NCI-H187 (cell line): ENCODE measurements around the gene CAPZB.

Source experiments
- DNase-seq, 2 experiments: peaks; one replicate each; lab custom pipeline; 2025; lab: John Stamatoyannopoulos, UW

Gene CAPZB

DNA sequence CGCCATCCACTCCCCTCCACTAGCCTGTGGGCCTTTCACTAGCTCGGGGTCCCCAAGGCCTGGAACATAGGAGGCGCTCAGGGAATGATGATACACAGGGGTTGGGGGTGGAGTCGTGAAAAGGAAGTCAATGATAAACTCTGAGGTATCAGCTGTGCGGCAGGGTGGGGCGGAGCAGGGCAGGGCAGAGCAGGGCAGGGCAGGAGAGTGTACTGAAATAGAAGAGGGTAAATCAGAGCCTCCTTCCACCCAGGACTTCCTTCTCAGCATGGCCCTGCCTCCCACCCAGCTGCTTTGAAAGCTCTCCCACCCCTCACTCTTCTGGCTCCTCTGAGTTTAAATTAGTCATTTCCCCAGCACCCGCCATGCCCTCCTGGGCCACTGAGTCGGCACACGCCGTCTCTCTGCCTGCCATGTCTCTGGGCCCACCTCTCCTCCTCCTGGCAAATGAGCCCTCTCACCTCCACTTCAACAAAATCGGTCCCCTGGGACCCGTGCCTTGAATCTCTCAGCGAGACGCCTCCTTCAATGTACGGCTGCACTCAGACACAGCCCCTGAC lies 16.9 kb downstream of the CAPZB start:
- DNase-seq: peak; percentile 81 to 85

DNA sequence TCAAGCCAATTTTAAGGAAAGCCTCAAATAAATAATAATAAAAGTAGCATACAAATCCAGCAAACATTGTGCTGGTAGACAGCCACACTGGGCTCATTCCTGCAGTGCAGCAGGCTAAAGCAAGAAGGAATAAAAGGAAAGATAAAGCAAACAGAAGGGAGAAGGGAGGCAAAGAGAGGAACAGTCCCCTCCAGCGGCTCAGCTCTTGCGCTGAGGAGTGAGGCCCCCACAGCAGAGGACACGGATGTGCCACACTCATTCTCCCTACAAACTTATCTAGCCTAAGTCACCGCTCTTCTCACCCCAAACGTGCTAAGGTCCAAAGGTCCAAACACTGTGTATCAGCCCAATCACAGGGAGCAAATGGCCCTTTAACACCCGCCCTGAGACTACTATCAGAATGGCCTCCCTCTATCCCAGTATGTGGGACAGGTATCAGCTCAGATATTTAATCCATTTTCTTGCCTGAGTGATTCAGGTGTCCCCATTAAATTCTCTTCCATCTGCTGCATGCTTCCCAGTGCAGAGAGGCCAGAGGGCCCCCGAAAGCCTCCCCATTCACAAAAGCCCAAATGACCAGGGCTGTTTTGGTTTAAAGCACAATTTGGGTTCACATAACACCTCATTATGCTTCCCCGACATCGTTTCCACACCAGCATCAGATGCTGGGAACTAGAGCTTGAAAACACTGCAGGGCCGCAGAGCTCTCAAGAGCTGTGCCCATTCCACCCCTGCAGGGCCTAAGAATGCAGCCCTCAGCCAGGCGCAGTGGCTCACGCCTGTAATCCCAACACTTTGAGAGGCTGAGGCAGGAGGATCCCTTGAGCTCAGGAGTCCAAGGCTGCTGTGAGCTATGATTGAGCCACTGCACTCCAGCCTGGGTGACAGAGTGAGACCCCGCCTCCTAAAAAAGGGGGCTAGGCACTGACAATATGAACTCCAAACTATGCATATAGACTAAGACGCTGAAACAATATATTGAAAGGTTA lies 17.8 kb downstream of the CAPZB start:
- DNase-seq: no peak

DNA sequence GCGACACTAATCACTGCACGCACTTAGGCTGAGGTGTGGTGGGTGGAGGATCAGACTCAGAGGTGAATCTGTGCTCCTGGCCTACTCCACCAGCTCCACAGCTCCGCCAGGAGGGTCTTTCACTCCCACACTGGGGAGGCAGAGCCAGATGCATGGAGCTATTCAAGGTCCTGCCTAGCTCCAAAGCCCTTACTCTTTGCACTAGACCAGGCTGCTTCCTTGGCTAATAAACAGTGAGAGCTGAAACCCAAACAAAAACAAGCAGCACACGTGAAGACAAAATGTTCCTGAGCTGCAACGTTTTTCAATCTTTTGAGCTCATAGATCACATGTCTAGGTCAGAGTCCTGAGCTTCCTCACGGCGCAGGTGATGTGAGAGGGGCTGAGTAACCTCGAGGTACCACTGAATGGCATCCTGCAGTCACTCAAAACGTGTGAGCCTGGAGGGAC lies 19.2 kb downstream of the CAPZB start:
- no peak for DNase-seq

DNA sequence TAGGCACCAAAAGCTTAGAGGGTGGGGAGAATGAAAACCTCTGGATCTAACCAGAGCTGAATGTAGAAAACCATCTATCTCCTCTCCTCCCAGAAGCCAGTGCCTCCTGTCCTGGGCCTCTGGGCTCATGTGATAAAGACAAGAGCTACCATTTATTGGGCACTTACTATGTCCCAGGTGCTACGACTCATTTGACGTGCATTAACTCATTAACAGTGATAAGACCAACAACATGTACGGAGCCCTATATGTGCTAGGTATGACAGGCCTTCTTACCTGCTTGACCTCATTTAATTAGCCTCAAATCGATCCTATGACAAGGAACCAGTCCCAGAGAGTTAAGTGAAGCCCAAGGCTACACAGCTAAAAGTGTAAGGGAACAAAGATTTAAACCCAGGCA lies 19.7 kb downstream of the CAPZB start:
- no peak for DNase-seq

DNA sequence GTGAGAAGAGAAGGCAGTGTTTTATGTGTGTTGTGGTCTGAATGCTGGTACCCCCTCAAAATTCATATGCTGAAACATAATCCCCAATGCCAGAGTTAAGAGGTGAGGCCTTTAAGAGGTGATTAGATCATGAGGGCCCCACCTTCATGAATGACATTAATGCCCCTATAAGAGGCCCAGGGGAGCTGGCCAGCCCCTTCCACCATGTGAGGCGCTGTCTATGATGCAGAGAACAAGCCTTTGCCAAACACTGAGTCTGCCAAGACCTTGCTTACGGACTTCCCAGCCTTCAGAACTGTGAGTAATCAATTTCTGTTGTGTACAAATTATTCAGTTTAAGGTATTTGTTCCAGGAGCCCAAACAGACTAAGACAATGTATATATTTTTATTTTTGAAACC lies 20.2 kb downstream of the CAPZB start:
- no peak for DNase-seq

DNA sequence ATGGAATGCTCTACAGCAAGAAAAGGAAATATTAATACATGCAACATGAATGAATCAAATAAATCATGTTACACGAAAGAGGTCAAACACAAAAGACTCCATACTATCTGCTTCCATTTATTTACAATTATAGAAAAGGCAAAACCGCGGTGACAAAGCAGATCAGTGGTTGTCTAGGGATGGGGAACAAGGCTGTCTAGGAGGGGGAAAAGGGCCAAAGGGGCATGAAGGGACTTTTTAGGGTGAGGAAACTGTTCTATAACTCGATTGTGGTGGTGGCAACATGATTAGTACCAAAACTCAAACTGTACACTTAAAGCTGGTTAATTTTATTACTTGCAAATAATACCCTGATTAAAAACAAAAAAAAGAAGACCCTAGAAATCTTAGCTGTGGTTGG lies 20.6 kb downstream of the CAPZB start:
- no peak for DNase-seq

DNA sequence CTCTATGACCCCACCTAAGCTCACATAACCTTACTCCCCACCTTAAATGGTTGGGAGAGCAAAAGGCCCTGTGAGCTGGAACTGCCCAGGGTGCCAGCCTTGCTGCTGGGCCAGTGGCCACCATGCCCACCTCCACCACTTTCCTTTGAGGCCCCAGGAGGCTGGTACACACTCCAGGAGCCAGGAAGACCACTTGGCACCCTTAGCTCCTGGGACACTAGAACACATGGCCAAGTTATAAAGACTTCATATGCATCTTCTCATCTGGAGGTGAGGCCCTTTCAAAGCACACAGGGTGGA lies 21.9 kb downstream of the CAPZB start:
- no peak for DNase-seq

DNA sequence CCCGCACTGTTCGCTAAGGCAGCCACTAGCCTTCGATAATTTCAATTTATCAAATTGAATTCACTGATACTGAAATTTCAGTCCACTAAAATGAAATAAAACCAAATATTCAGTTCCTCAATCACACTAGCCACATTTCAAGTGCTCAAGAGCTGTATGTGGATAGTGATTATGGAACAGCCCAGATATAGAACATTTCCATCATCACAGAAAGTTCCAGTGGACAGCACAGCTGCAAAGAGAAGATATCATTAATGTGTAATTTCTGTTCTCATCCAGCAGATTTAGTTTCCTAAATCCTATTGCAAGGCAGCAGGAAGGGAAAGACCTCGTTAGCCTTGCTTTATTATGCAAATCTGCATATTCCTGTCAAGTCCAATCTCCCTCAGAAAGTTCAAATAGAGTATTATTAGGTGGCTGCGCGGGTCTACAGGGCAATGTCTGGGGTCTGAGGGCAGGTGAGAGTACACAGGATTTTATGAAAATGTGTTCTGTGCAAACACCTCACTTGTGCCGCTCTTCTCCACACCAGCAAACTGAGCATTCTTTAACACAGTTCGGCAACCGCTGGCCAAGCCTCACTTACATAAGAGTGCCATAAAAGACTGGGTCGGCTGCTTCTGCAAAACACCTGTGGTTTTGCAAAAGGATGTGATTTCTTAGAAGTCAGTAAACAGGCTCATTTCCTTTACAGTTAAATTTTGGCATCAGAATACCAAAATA lies 22.4 kb downstream of the CAPZB start:
- no peak for DNase-seq

DNA sequence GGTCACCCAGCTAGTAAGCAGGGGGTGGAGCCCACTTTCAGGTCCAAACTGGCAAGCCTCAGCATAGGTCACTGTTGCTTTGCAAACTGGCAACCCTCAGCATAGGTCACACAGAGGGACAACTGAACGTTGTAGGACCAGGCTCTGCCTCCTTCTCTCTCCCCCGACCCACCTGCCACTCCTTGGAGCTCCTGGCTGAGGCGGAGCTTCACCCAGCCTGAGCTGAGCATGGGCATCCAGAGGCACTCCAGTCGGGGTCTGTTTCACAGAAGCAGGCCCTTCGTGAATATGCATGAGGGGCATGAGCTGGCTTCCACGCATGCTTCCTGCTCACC lies 24.2 kb downstream of the CAPZB start:
- no peak for DNase-seq

DNA sequence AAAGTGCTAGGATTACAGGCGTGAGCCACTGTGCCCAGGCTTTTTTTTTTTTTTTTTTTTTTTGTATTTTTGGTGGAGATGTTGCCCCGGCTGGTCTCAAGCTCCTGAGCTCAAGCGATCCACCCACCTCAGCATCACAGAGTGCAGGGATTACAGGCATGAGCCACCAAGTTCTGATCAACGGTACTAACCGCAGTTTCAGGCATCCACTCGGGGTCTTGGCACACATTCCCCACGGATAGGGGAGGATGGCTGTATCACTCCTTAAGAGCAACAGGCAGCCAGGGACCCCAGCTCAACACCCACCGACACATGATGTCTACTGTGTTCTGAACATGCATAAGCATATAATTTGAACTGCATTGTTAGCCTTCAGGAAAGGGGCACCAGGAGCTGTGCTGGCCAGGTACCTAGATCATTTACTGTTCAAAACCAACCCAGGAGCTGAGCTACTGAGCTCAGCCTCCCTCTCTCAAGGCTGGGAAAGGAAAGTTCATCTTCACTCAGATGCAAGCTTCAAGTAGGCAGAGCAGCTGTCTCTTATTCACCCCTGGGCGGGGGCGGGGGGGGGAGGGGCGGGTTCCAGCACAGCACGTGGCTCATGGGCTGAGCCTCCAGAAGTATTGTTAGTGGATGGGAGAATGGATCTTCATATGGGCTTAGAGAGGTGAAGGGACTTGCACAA lies 24.7 kb downstream of the CAPZB start:
- DNase-seq: peak in 1 of 2 experiments; percentile 45

DNA sequence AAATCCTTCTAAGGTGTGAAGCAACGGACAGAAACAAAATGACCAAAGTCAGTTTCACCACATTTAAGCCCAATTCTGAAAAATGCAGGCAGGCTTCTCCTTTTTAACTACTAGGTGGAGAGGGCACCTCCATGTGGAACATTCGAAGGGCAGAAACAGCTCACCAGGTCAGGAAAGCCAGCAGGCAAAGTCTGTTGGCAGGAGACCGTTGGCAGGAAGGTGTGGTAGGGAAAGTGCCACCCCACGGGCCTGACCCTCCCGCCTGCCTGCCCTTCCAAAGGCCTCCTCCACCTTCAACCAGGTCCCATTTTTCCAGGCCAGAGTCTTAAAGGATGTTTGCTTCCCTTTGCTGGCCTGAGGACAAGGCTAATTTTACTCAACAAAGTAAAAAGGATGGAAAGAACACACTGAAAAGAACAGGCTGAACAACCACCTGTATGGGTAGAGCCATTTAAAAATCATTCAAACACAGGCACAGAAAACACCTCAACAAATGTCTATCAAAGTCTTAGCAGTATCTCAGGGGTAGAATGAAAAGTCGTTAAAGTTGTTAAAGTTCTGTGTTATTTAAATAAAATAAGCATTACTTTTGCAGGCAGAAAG lies 26.4 kb downstream of the CAPZB start:
- no peak for DNase-seq

DNA sequence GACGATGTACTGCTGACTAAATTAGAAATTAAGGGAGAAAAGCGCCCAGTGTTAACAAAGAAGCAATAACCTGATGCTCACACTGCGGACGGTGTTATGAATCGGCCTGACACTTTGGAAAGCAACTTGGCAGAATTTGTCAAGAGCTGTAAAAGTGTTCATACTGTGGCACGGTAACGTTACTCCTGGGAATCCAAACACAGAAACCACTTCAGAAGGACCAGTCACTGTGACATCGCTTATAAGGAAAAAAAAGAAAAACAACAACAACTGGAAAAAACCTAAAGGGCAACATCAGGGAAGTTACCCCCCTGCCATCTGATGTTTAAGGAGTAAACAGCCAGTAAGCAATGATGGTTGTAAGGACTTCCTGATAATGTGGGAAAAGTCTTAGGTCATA lies 27.7 kb downstream of the CAPZB start:
- DNase-seq: no peak

DNA sequence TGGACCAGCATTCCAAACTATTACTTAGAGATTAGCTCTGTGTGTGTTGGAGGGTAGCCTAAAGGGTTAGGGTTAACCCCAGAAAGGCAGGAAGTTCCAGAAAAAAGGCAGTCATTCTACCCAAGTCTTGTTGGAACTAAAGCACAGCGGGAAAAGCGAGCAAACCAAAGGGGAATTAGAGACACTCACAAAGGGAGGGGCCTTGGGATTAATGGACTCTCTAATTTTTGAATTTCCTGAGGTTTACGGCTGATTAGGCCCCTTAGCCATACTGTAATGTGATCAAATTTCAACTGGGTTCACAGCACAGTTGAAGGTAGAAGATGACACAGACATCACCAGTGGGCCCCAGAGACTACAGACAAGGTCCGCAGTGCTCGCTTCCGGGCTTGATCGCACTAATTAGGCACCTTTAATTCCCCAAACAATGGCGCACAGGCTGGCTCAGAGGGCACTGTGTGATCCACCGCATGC lies 28.3 kb downstream of the CAPZB start:
- DNase-seq: no peak

DNA sequence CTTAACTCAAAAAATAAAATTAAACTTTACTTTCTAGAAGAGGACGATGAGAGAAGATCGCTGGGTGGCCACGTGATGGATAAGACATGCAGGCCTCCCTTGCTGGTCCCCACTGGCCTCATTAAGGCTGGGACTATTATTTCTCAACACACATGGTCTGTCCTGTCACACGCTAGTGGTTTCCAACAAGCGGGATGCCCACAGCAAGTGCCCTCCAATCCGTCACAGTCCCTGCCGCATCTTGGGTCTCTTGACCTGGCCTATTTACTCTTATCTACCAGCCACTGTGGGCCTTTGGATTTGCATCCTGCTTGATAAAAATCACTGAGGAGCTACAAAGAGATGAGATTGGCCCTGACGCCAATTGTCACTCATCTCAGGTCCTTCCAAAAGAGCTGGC lies 30.0 kb downstream of the CAPZB start:
- DNase-seq: no peak

DNA sequence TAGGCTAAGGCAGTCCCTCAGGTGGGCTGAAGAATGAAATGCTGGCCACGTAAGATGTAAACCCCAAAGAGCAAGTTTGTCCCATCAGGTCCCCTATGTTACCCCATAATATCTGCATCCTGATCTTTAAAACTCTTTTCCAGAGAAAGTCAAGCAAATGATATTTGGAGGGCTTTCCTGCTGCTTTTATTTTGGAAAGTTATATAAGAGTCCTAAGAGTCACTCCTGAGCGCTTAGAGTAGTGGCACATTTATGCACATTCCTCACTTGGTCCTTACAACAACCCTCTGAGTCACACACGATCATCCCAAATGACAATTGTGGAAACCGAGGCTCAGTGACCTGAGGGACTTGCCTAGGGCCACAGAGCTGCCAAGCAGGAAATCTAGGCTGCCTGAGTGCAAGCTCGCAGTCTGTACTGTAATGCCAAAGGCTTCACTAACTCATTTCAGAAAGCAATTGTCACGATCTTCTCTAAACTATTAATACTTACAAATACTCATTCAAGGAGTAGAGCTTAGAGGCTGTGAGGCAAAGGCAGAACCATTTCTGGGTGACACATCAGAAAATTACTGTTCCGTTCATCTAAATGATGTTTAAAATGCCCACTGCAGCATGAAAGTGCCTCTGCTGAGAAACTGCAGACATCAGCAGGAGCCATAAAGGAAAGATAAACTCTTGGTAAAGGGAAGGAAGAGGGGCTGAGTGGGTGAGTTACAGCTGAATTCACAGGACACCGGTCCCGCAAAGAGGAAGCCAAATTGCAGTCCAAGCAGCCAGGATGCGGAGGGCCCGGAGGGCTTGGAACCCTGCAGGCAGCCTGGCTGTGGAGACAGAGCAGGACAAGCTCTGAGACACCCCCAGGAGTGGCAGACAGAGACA lies 30.8 kb downstream of the CAPZB start:
- DNase-seq: no peak

DNA sequence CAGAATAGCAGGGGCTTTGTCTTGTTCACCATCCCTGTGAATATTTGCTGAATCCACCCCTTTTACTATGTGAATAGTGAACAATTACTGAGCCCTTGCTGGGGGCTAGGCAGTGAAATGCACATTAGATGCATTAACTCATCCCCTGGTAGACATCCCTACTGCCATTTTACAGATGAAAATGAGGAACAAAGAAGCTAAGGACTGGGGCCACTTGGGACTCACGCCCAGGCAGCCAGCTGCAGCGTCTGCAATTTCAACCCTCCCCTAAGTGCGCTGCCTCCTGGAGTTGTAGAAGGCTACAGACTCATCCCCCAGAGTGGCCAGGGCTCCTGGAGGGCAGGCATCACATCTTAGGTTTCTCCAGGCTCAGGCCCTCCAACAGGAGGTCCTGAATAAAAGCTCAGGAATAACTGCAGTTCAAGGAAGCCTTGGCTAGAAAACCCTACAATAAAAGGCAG lies 31.6 kb downstream of the CAPZB start:
- DNase-seq: peak; percentile 13 to 43

DNA sequence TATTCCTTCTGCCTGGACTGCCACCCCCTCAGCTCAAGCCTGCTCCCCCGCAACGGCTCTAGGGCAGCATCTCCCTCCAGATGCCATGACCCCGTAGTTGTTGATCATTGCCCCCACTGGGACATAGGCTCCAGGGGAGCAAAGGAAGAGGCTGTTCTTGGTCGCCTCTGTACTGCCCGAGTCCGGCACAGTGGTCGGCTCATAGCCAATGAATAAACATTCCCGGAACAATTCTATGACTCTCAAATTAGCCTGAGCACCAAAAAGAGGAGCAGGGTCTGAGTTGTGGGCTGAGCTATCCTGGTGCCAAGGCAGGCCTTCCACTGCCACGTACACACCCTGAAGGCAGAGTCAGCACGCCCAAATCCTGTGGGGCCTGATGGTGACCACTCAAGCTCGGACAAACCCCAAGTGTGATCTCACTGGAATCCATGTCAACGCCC lies 33.1 kb downstream of the CAPZB start:
- DNase-seq: no peak

DNA sequence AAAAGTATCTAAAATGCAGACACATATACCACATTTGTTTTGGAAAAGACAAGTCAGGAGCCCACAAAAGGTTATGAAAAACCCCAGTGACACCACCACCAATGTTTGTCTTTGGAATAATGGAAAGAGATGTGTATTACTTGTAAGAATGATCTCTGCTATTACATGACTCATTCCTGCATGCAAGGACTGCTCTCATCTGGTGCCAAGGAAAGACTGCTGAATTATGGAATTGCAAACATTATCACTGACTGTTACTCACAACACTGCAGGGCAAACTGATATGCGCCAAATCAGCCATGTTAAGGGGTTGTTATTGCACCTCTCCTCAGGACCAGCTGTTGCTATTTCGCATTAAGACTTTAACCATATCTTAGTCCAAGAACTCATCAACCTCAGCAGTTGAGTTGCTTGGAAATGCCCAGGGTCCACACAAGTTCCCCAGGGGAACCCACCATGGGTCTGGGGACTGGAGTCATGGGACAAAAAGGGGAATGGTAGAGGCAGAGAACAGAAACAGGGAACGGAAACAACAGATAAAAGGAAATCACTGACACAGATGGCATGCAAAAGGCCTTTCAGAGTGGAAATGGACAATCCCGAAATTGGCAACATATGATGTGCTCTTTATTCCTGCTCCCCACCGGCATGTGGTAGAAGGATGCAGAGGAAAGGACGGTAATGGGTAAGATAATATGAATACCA lies 34.4 kb downstream of the CAPZB start:
- DNase-seq: no peak

DNA sequence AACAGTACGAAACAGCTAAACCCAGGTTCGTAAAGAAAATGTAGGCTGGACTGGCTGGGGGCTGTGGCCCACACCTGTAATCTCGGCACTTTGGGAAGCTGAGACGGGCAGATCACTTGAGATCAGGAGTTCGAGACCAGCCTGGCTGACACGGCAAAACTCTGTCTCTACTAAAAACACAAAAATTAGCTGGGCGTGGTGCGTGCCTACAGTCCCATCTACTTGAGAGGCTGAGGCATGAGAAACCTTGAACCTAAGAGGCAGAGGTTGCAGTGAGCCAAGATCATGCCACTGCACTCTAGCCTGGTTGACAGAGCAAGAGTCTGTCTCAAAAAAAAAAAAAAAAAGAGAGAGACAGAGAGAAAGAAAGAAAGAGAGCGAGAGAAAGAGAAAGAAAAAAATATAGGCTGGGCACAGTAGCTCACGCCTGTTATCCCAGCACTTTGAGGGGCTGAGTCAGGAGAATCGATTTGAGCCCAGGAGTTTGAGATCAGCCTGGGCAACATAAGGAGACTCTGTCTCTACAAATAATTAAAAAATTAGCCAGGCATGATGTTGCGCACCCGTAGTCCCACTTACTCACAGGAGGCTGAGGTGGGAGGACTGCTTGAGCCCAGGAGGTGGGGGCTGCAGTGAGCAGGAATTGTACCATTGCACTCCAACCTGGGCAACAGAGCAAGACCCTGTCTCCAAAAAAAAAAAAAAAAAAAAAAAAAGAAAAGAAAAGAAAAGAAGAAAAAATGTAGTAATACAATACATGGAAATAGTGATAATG lies 35.7 kb downstream of the CAPZB start:
- DNase-seq: no peak
